ENCODE data around the gene RAMACL.

GRCh38 chr6:166591026-166591425, 4.5 kb upstream of the RAMACL start:
- TF ChIP-seq CTCF (conservative IDR thresholded peaks at IDR 0.05; ENCODE audit: low read depth, low read length) (no peak), EZH2 (IDR thresholded peaks at IDR 0.05; ENCODE audit: low read length, unreplicated experiment) (no peak), EZH2phosphoT487 (IDR thresholded peaks at IDR 0.05; ENCODE audit: borderline replicate concordance, low read length) (no peak)
